WTC11 (cell line): ENCODE results near the gene DAP3. TPM values are rescaled to one million over a fixed set of nuclear protein-coding genes. Genes with fewer than 3 reads are reported as not detected.
"Not testable (repeated sequence)": the region's sequence is repeated elsewhere in the genome, so short reads cannot be mapped to it uniquely, and the experiment has no call there.

Source experiments
- ATAC-seq: fragments of 200-7000 bp; cut with Tn5 transposase; 2 replicates; pipeline ENCODE4 v1.10.0; 2021; ENCODE audit warnings: mild to moderate bottlenecking, moderate library complexity
- Bru-seq: library from RNA; stranded (reverse); fragments of 400-500 nt; gene quantifications from one replicate; lab custom pipeline; 2021; lab: Mats Ljungman, UMichigan
- CTCF ChIA-PET: fragments of 300-600 bp; sonication (Branson Sonifier 250); formaldehyde crosslinking; loops from one replicate; lab custom pipeline; 2021; ENCODE audit warnings: antibody characterized with exemption; lab: Charles Lee
- POLR2A ChIA-PET: fragments of 350-600 bp; sonication (Branson Sonifier 250); formaldehyde crosslinking; loops from one replicate; lab custom pipeline; 2021; ENCODE audit warnings: antibody characterized with exemption; lab: Charles Lee
- DNase-seq: peaks from one replicate; pipeline ENCODE4 v3.0.0; 2021; ENCODE audit warnings: low spot score
- H3K27ac Mint-ChIP-seq: 2 replicates; pipeline ENCODE4 v1.8.0; 2021; ENCODE audit warnings: mixed read lengths
- H3K27me3 Mint-ChIP-seq: 2 replicates; pipeline ENCODE4 v1.8.0; 2021; ENCODE audit warnings: low read depth, mild to moderate bottlenecking, moderate library complexity, mixed read lengths
- H3K36me3 Mint-ChIP-seq: 2 replicates; pipeline ENCODE4 v1.8.0; 2021; ENCODE audit warnings: mixed read lengths
- H3K4me1 Mint-ChIP-seq: 2 replicates; pipeline ENCODE4 v1.8.0; 2022; ENCODE audit warnings: mixed read lengths
- H3K4me3 Mint-ChIP-seq: 2 replicates; pipeline ENCODE4 v1.8.0; 2021; ENCODE audit warnings: mild to moderate bottlenecking, moderate library complexity, mixed read lengths
- H3K9me3 Mint-ChIP-seq: 2 replicates; pipeline ENCODE4 v1.8.0; 2021; ENCODE audit warnings: mixed read lengths
- ARID4B ChIP-seq: sonication (generic); formaldehyde crosslinking; IDR thresholded peaks from 2 replicates; pipeline ENCODE4 v1.8.0; 2023; ENCODE audit warnings: missing genetic modification reagents, mild to moderate bottlenecking, borderline replicate concordance
- CBFB ChIP-seq: sonication (generic); formaldehyde crosslinking; IDR thresholded peaks from 2 replicates; pipeline ENCODE4 v1.8.1; 2022; ENCODE audit warnings: mild to moderate bottlenecking, low read depth, missing genetic modification reagents
- E2F5 ChIP-seq: sonication (generic); formaldehyde crosslinking; IDR thresholded peaks from 2 replicates; pipeline ENCODE4 v1.8.1; 2022; ENCODE audit warnings: mild to moderate bottlenecking, moderate library complexity, missing genetic modification reagents
- FOXJ3 ChIP-seq: sonication (generic); formaldehyde crosslinking; IDR thresholded peaks from 2 replicates; pipeline ENCODE4 v1.9.0; 2021; ENCODE audit warnings: missing genetic modification reagents, mild to moderate bottlenecking, borderline replicate concordance
- GTF2I ChIP-seq: fragments of 250-450 bp; sonication (Bioruptor Pico); conservative IDR thresholded peaks from 2 replicates; pipeline ENCODE4 v1.4.0; 2021; ENCODE audit warnings: mild to moderate bottlenecking
- JUN ChIP-seq: sonication (generic); formaldehyde crosslinking; IDR thresholded peaks from 2 replicates; pipeline ENCODE4 v1.8.0; 2023; ENCODE audit warnings: mild to moderate bottlenecking, missing genetic modification reagents
- TEAD1 ChIP-seq: sonication (generic); formaldehyde crosslinking; IDR thresholded peaks from 2 replicates; pipeline ENCODE4 v1.8.0; 2022; ENCODE audit warnings: mild to moderate bottlenecking, missing genetic modification reagents
- ZNF138 ChIP-seq: sonication (generic); formaldehyde crosslinking; conservative IDR thresholded peaks from 2 replicates; pipeline ENCODE4 v1.8.1; 2022; ENCODE audit warnings: mild to moderate bottlenecking, moderate library complexity, missing genetic modification reagents
- ZNF396 ChIP-seq: fragments of 250-450 bp; sonication (Bioruptor Pico); IDR thresholded peaks from 2 replicates; pipeline ENCODE4 v1.8.0; 2021; ENCODE audit warnings: mild to moderate bottlenecking, moderate library complexity, borderline replicate concordance
- ZNF671 ChIP-seq: fragments of 250-450 bp; sonication (Bioruptor Pico); IDR thresholded peaks from 2 replicates; pipeline ENCODE4 v1.8.0; 2021; ENCODE audit warnings: mild to moderate bottlenecking
- long read RNA-seq, 3 experiments: library from RNA in 1 of 3; library from capped mRNA in 1 of 3; library from polyadenylated mRNA in 1 of 3; unstranded in 2 of 3; stranded (forward) in 1 of 3; transcript quantifications; one replicate each; pipeline ENCODE4 v2.0.0, GENCODE V29; 2021
- total RNA-seq: library from RNA; stranded (reverse); gene quantifications from 3 replicates; pipeline ENCODE4 v1.2.3, GENCODE V29; 2021
- TF ChIP-seq, protein P1 (sequence below): sonication (generic); formaldehyde crosslinking; IDR thresholded peaks from 2 replicates; pipeline ENCODE4 v1.8.1; 2022; ENCODE audit warnings: low read depth, mild to moderate bottlenecking, moderate library complexity, missing genetic modification reagents, borderline replicate concordance
- TF ChIP-seq, protein P2 (sequence below): sonication (generic); formaldehyde crosslinking; IDR thresholded peaks from 2 replicates; pipeline ENCODE4 v1.8.0; 2022; ENCODE audit warnings: mild to moderate bottlenecking, missing genetic modification reagents

The DAP3 gene
- total RNA-seq (107 to 125 TPM (median 109 TPM) in 3 replicates), Bru-seq, nascent RNA (percentile 84 among the genes with signal in this experiment)
- long read RNA-seq, experiment 1, transcript DAP3-202 (13 exons, 2,089 nt): major isoform, 123 of 212 reads
- long read RNA-seq, experiment 1, transcript DAP3-225 (12 exons, 1,894 nt): minor isoform, 9 of 212 reads
- long read RNA-seq, experiment 1, transcript DAP3-201 (13 exons, 1,649 nt): minor isoform, 20 of 212 reads
- long read RNA-seq, experiment 1, partial matches to known transcripts: 12 of 212 reads
- long read RNA-seq, experiment 1, other reads (novel, unspliced or antisense): 44 of 212 reads
- long read RNA-seq, experiment 2, transcript DAP3-216 (2 exons, 679 nt): minor isoform, 5 of 126 reads
- long read RNA-seq, experiment 2, transcript DAP3-202 (13 exons, 2,089 nt): major isoform, 44 of 126 reads
- long read RNA-seq, experiment 2, partial matches to known transcripts: 21 of 126 reads
- long read RNA-seq, experiment 2, other reads (novel, unspliced or antisense): 46 of 126 reads
- long read RNA-seq, experiment 3, transcript DAP3-225 (12 exons, 1,894 nt): minor isoform, 11 of 281 reads
- long read RNA-seq, experiment 3, transcript DAP3-201 (13 exons, 1,649 nt): minor isoform, 41 of 281 reads
- long read RNA-seq, experiment 3, transcript DAP3-203 (12 exons, 1,470 nt): minor isoform, 8 of 281 reads
- long read RNA-seq, experiment 3, transcript DAP3-202 (13 exons, 2,089 nt): major isoform, 154 of 281 reads
- long read RNA-seq, experiment 3, partial matches to known transcripts: 10 of 281 reads
- long read RNA-seq, experiment 3, other reads (novel, unspliced or antisense): 56 of 281 reads

DNA sequence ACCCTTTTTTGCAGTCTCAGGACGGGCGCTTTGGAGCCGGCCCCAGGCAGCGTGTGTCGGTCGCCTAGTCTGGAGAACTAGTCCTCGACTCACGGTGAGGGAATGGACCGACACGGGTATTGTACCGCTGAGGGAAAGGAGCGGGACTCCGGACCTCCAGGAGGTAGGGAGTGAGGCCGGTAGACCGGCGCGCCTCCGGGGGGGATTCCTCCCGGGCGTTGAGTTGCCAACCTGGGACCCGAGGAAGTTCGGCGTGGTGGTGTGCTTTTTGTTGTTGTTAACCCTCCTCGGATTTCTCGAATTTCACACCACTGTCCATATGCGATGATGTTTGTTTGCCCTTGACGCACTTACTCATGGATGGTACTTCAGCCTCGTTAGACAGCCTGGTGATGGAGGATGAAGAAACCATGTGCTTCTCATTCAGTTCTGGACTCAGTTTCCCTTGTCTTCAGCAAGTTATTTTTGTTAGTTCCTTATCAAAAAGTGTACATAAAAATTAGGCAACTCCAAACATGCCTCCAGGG is at the start of gene DAP3:
Gene DAP3 (plus strand): TSS at position 11 of the 527 bp plus-strand sequence. CDS start 20,689 bp downstream, outside the sequence.
- Mint-ChIP-seq H3K4me3 (peak within 1 kb of the TSS; percentile 98), H3K27ac (peak within 1 kb of the TSS; percentile 91)

DNA sequence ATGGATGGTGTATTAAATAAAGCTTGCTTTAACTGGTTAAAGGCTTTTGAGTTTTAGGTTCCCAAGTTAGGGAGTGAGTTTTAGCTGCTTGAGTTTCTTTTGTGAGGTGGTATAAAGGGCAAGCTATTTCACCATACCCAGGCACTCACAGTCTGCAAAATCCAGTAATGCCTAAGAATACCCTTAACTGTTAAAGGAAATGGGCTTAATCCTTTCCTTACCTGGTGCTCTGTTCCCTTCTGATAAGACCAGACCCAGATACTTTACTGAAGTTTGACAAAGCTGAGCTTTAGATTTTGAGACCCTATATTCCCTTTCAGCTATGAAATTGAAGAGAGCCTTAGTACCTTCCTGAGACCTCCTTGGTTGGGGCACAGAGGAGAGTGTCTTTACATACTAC is 48.5 kb upstream of the DAP3 start:
- H3K4me1 Mint-ChIP-seq: peaks cover 12% of the 10 kb centered on the region
- TF ChIP-seq, protein P1, sequence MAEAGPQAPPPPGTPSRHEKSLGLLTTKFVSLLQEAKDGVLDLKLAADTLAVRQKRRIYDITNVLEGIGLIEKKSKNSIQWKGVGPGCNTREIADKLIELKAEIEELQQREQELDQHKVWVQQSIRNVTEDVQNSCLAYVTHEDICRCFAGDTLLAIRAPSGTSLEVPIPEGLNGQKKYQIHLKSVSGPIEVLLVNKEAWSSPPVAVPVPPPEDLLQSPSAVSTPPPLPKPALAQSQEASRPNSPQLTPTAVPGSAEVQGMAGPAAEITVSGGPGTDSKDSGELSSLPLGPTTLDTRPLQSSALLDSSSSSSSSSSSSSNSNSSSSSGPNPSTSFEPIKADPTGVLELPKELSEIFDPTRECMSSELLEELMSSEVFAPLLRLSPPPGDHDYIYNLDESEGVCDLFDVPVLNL (CRISPR knock-in tag): no peak
- no peak for TF ChIP-seq FOXJ3 (CRISPR knock-in tag)
- no peak for TF ChIP-seq CBFB (CRISPR knock-in tag)
- TF ChIP-seq E2F5: no peak
- TF ChIP-seq, protein P2, sequence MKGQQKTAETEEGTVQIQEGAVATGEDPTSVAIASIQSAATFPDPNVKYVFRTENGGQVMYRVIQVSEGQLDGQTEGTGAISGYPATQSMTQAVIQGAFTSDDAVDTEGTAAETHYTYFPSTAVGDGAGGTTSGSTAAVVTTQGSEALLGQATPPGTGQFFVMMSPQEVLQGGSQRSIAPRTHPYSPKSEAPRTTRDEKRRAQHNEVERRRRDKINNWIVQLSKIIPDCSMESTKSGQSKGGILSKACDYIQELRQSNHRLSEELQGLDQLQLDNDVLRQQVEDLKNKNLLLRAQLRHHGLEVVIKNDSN (CRISPR knock-in tag): no peak
- no peak for TF ChIP-seq ZNF671 (CRISPR knock-in tag)
- no peak for TF ChIP-seq ZNF396 (CRISPR knock-in tag)
- no peak for TF ChIP-seq ZNF138 (CRISPR knock-in tag)
- TF ChIP-seq GTF2I (CRISPR knock-in tag): no peak
- no peak for TF ChIP-seq JUN
- ChIA-PET POLR2A (no interaction called here), CTCF (interaction anchor here (0.7 to 0.8 kb wide), 2 partner anchors 8 to 447 kb away, joined by 4 to 5 read pairs; no protein-coding TSS in a partner anchor)
- H3K36me3 Mint-ChIP-seq: peaks cover 32% of the 10 kb centered on the region
- H3K27me3 Mint-ChIP-seq: peaks cover 24% of the 10 kb centered on the region
- DNase-seq (no peak), ATAC-seq (no peak)
- peaks cover 40% of the 10 kb centered on the region for H3K9me3 Mint-ChIP-seq
- H3K27ac Mint-ChIP-seq: no peak overlapping the region
- no peak overlapping the region for H3K4me3 Mint-ChIP-seq

More for the DNA sequence above, at the start of gene DAP3:
- CTCF ChIA-PET, DNase-seq, H3K27me3 Mint-ChIP-seq, POLR2A ChIA-PET, ATAC-seq: not testable (repeated sequence)
- Mint-ChIP-seq H3K4me1 (peaks cover 26% of the 10 kb centered on the region), H3K36me3 (peaks cover 40% of the 10 kb centered on the region), H3K9me3 (peaks cover 19% of the 10 kb centered on the region)
- TF ChIP-seq ARID4B (peak; percentile 8; the same call in 1 of the 2 replicates), TEAD1 (CRISPR knock-in tag) (0 out of 2 replicates have a peak, but pooled peaks have one; percentile 8)

GRCh38 chr1:155642559-155643180 is 46.2 kb upstream of the DAP3 start:
- H3K4me1 Mint-ChIP-seq, H3K27ac Mint-ChIP-seq, POLR2A ChIA-PET, ATAC-seq, DNase-seq, CTCF ChIA-PET, H3K4me3 Mint-ChIP-seq: not testable (repeated sequence)
- Mint-ChIP-seq H3K36me3 (peaks cover 32% of the 10 kb centered on the region), H3K9me3 (peaks cover 40% of the 10 kb centered on the region), H3K27me3 (peaks cover 24% of the 10 kb centered on the region)
